Measurements from ENCODE around the gene WDFY3. TPM values are rescaled to one million over a fixed set of nuclear protein-coding genes. Genes with fewer than 3 reads are reported as not detected.

Gene WDFY3
- total RNA-seq (47.6 and 55.9 TPM in 2 replicates), polyA plus RNA-seq (7.7 and 10.4 TPM in 2 replicates)

GRCh38 chr4:84966382-84967242 lies at the start of gene WDFY3:
Gene WDFY3, minus strand, starts transcription at chr4:84966690. Its CDS starts 106,099 bp downstream, at chr4:84860591.
- H2AFZ ChIP-seq: peak within 1 kb of the TSS; percentile 91
- under 1% methylated on average over 43 of the region's 58 CpGs for WGBS (ENCODE audit: low lambda C conversion rate, missing lambda C conversion rate)

GRCh38 chr4:85005865-85006377 lies 39.4 kb upstream of the WDFY3 start:
- Histone ChIP-seq H3K79me2 (no peaks in the 10 kb centered on the region), H3K9me3 (ENCODE audit: low read depth) (no peaks in the 10 kb centered on the region), H3K4me3 (no peak overlapping the region), H3K27ac (no peak overlapping the region), H3K4me1 (ENCODE audit: insufficient read depth) (no peaks in the 10 kb centered on the region), H3K36me3 (replicated peaks; ENCODE audit: insufficient read depth, low read depth) (no peaks in the 10 kb centered on the region), H3K9me2 (replicated peaks; ENCODE audit: insufficient read depth) (no peaks in the 10 kb centered on the region), H3K27me3 (no peaks in the 10 kb centered on the region), H3K4me2 (no peak overlapping the region), H2AFZ (no peak overlapping the region), H4K20me1 (ENCODE audit: insufficient read depth, poor library complexity, severe bottlenecking) (no peaks in the 10 kb centered on the region)
- no peak for TF ChIP-seq EZH2 (IDR thresholded peaks at IDR 0.05; ENCODE audit: borderline replicate concordance)
- TF ChIP-seq CTCF (IDR thresholded peaks at IDR 0.05; ENCODE audit: poor library complexity): no peak
- TF ChIP-seq EZH2phosphoT487 (IDR thresholded peaks at IDR 0.05; ENCODE audit: low read depth, severe bottlenecking, unreplicated experiment): no peak
- 97% methylated on average over 2 of the region's 2 CpGs for WGBS (ENCODE audit: low lambda C conversion rate, missing lambda C conversion rate)
- DNase-seq (ENCODE audit: low spot score): no peak

More at GRCh38 chr4:84966382-84967242, at the start of gene WDFY3:
- DNase-seq (ENCODE audit: low spot score): peak; percentile 92
- H4K20me1 ChIP-seq (ENCODE audit: insufficient read depth, poor library complexity, severe bottlenecking): peaks cover 27% of the 10 kb centered on the region
- H3K9me2 ChIP-seq (replicated peaks; ENCODE audit: insufficient read depth): no peaks in the 10 kb centered on the region
- H3K27ac ChIP-seq: peak within 1 kb of the TSS; percentile 97
- TF ChIP-seq EZH2phosphoT487 (IDR thresholded peaks at IDR 0.05; ENCODE audit: low read depth, severe bottlenecking, unreplicated experiment): no peak
- no peak for TF ChIP-seq CTCF (IDR thresholded peaks at IDR 0.05; ENCODE audit: poor library complexity)
- no peak for TF ChIP-seq EZH2 (IDR thresholded peaks at IDR 0.05; ENCODE audit: borderline replicate concordance)
- peaks cover 42% of the 10 kb centered on the region for H3K79me2 ChIP-seq
- no peaks in the 10 kb centered on the region for H3K27me3 ChIP-seq
- H3K9me3 ChIP-seq (ENCODE audit: low read depth): no peaks in the 10 kb centered on the region
- H3K4me3 ChIP-seq: peak within 1 kb of the TSS; percentile 48
- H3K36me3 ChIP-seq (replicated peaks; ENCODE audit: insufficient read depth, low read depth): no peaks in the 10 kb centered on the region
- H3K4me1 ChIP-seq (ENCODE audit: insufficient read depth): no peaks in the 10 kb centered on the region
- H3K4me2 ChIP-seq: peak within 1 kb of the TSS; percentile 83

- Histone ChIP-seq H3K4me1 (ENCODE audit: insufficient read depth) (no peaks in the 10 kb centered on the region), H3K9me2 (replicated peaks; ENCODE audit: insufficient read depth) (no peaks in the 10 kb centered on the region), H4K20me1 (ENCODE audit: insufficient read depth, poor library complexity, severe bottlenecking) (no peaks in the 10 kb centered on the region), H3K27ac (no peak overlapping the region), H3K4me2 (no peak overlapping the region), H3K9me3 (ENCODE audit: low read depth) (no peaks in the 10 kb centered on the region), H2AFZ (no peak overlapping the region), H3K4me3 (no peak overlapping the region), H3K79me2 (no peaks in the 10 kb centered on the region), H3K27me3 (no peaks in the 10 kb centered on the region), H3K36me3 (replicated peaks; ENCODE audit: insufficient read depth, low read depth) (no peaks in the 10 kb centered on the region)
- no peak for DNase-seq (ENCODE audit: low spot score)
- no peak for TF ChIP-seq EZH2 (IDR thresholded peaks at IDR 0.05; ENCODE audit: borderline replicate concordance)
- no peak for TF ChIP-seq CTCF (IDR thresholded peaks at IDR 0.05; ENCODE audit: poor library complexity)
- TF ChIP-seq EZH2phosphoT487 (IDR thresholded peaks at IDR 0.05; ENCODE audit: low read depth, severe bottlenecking, unreplicated experiment): no peak
- WGBS (ENCODE audit: low lambda C conversion rate, missing lambda C conversion rate): 65% methylated on average over 3 of the region's 3 CpGs
Measured at GRCh38 chr4:85000343-85000742, 33.9 kb upstream of the WDFY3 start.

Data from hepatocyte (in vitro differentiated cells).